BLaER1 (cell line): ENCODE data around the gene SPC24.

Experiments used
- H3K27ac ChIP-seq: shearing (Covaris generic); formaldehyde crosslinking; 2 replicates; pipeline ENCODE4 v1.8.1; 2022
- H3K27me3 ChIP-seq: shearing (Covaris generic); formaldehyde crosslinking; 2 replicates; pipeline ENCODE4 v1.8.1; 2022
- H3K36me3 ChIP-seq: shearing (Covaris generic); formaldehyde crosslinking; 2 replicates; pipeline ENCODE4 v1.8.1; 2022
- H3K4me1 ChIP-seq: shearing (Covaris generic); formaldehyde crosslinking; 2 replicates; pipeline ENCODE4 v1.8.1; 2022
- H3K4me2 ChIP-seq: shearing (Covaris generic); formaldehyde crosslinking; 2 replicates; pipeline ENCODE4 v1.8.1; 2022
- H3K4me3 ChIP-seq: shearing (Covaris generic); formaldehyde crosslinking; 2 replicates; pipeline ENCODE4 v1.8.1; 2022
- H3K9ac ChIP-seq: shearing (Covaris generic); formaldehyde crosslinking; 2 replicates; pipeline ENCODE4 v1.8.1; 2022
- H3K9me3 ChIP-seq: shearing (Covaris generic); formaldehyde crosslinking; 2 replicates; pipeline ENCODE4 v1.8.1; 2022
- H4K20me1 ChIP-seq: shearing (Covaris generic); formaldehyde crosslinking; 2 replicates; pipeline ENCODE4 v1.8.1; 2022
- Cebpa-rat ChIP-seq: shearing (Covaris generic); IDR thresholded peaks from 2 replicates; pipeline ENCODE4 v1.8.1; 2022

Gene SPC24

GRCh38 chr19:11155373-11156120, at the start of gene SPC24:
Gene SPC24, minus strand, starts transcription at chr19:11155782. Its CDS starts 6 bp downstream, at chr19:11155776.
- TF ChIP-seq Cebpa-rat: no peak
- Histone ChIP-seq H3K36me3 (peaks cover 19% of the 10 kb centered on the region), H3K9me3 (peaks cover 4% of the 10 kb centered on the region), H3K9ac (peak within 1 kb of the TSS; percentile 93), H3K27me3 (no peaks in the 10 kb centered on the region), H3K27ac (peak within 1 kb of the TSS; percentile 89), H3K4me3 (peak within 1 kb of the TSS; percentile 92), H4K20me1 (no peaks in the 10 kb centered on the region), H3K4me1 (peaks cover 27% of the 10 kb centered on the region), H3K4me2 (peak within 1 kb of the TSS; percentile 95)

- Histone ChIP-seq H3K36me3 (no peaks in the 10 kb centered on the region), H4K20me1 (peaks cover 34% of the 10 kb centered on the region; the same call in 1 of the 2 replicates), H3K4me1 (peaks cover 40% of the 10 kb centered on the region), H3K9me3 (no peaks in the 10 kb centered on the region), H3K4me2 (peak overlapping the region; percentile 79), H3K4me3 (no peak overlapping the region), H3K27ac (no peak overlapping the region), H3K27me3 (no peaks in the 10 kb centered on the region), H3K9ac (no peak overlapping the region)
- TF ChIP-seq Cebpa-rat: peak; percentile 72; the same call in 1 of the 2 replicates
These were observed 49.4 kb upstream of the SPC24 start for GRCh38 chr19:11204943-11205349.

GRCh38 chr19:11204076-11204602, 48.6 kb upstream of the SPC24 start:
- Histone ChIP-seq H3K4me3 (no peak overlapping the region), H3K9me3 (no peaks in the 10 kb centered on the region), H3K4me2 (peak overlapping the region; percentile 79), H3K9ac (no peak overlapping the region), H3K36me3 (no peaks in the 10 kb centered on the region), H3K27me3 (no peaks in the 10 kb centered on the region), H4K20me1 (peaks cover 34% of the 10 kb centered on the region; the same call in 1 of the 2 replicates), H3K27ac (no peak overlapping the region), H3K4me1 (peaks cover 43% of the 10 kb centered on the region)
- no peak for TF ChIP-seq Cebpa-rat

DNA sequence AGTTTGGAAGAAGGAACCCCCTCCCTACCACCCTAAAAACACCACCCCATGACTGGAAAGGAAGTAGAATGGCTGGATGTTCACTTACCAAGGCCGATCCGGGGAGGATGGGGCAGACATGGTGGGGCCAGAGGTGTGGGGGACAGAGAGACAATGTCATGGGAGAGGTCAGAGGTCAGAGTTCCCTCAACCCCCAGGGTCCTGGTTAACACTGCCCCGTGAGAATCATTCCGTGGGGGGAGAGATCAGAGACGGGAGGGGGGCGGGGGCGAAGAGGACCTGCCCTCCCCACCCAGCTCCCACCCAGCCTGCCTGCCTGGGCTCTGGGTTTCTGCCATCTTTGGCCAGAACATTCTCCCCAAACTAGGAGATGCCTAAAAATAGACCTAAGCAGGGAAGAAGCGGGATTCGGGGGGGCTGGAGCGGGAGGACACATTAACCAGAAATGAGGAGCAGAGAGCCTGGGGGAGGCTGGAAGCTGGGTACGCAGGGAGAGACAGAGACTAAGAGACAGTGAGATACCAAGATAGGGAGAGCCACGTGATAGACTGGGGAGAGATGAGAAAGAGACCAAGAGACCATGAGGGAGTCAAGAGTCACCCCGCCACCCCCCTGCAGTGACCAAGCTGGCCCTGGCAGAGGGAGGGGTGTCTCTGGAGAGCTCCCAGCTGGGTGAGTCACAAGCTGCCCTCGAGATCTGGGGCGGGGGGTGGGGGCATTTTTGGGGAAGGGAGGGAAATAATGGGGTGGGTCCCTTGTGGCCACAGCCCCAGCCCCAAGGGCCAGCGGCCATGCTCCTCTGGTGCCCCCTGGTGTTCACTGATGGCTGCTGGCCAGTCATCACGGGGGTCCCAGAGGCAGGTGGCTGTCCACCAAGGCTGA, 47.9 kb upstream of the SPC24 start:
- H3K9ac ChIP-seq: no peak overlapping the region
- H3K4me3 ChIP-seq: no peak overlapping the region
- H3K9me3 ChIP-seq: no peaks in the 10 kb centered on the region
- no peak overlapping the region for H3K27ac ChIP-seq
- no peak for TF ChIP-seq Cebpa-rat
- peaks cover 47% of the 10 kb centered on the region for H3K4me1 ChIP-seq
- H3K36me3 ChIP-seq: no peaks in the 10 kb centered on the region
- peaks cover 27% of the 10 kb centered on the region; the same call in 1 of the 2 replicates for H4K20me1 ChIP-seq
- peak overlapping the region; percentile 79 for H3K4me2 ChIP-seq
- no peaks in the 10 kb centered on the region for H3K27me3 ChIP-seq

DNA sequence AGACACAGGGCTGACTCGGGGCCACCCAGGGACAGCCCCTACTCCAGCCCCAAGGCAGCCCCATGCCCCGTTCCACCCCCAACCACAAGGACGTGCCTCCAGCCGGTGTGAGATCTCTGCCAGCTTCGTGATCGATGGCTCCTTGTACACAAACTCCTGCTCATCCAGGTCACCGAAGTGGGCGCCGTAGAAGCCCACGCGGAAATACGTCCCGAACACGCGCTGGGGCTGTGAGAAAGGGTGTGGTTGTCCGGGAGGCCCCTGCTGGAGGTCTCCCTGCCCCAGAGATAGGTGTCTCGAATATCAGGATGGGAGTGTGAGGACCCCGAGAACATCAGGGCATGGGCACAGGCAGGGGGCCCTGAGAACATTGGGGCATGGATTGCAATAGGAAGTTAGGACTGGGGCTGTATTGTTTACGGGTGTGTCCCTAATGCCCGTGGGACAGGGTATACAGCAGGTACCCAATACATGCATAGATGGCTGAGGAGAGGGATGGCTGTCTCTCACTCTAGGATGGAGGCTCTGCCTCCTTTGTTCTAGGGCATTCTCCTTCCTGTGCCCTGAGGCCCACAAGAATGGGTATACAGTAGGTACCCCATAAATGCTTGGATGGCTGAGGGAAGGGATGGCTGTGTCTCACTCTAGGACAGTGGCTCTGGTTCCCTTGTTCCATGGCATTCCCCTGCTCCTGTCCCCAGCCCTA, 47.1 kb upstream of the SPC24 start:
- Histone ChIP-seq H3K4me2 (peak overlapping the region; percentile 79; the same call in 1 of the 2 replicates), H3K27ac (no peak overlapping the region), H3K36me3 (no peaks in the 10 kb centered on the region), H3K4me3 (no peak overlapping the region), H4K20me1 (peaks cover 22% of the 10 kb centered on the region; the same call in 1 of the 2 replicates), H3K9me3 (no peaks in the 10 kb centered on the region), H3K9ac (no peak overlapping the region), H3K27me3 (no peaks in the 10 kb centered on the region), H3K4me1 (peaks cover 54% of the 10 kb centered on the region)
- no peak for TF ChIP-seq Cebpa-rat

DNA sequence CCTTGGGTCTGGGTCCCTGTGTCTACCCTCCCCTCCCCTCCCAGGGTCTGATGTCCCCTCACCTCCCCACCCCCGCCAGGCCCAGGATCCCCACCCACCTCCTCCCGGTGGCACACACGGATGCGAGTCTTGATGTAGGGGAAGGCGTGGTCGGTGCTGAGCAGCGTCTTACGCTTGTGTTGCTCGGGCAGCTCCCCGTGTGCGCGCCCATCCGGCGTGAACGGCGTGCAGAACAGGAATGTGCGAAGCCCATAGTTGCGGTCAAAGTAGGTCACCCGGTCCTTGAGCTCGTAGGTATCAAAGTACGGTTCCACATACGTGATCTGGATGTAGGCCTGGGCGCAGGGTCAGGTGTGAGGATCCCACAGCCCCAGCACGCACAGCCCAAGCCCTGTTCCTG, 46.2 kb upstream of the SPC24 start:
- Histone ChIP-seq H3K9me3 (no peaks in the 10 kb centered on the region), H3K9ac (no peak overlapping the region), H3K4me1 (peaks cover 54% of the 10 kb centered on the region), H3K27me3 (no peaks in the 10 kb centered on the region), H4K20me1 (peaks cover 14% of the 10 kb centered on the region; the same call in 1 of the 2 replicates), H3K36me3 (no peaks in the 10 kb centered on the region), H3K4me3 (no peak overlapping the region), H3K27ac (no peak overlapping the region), H3K4me2 (no peak overlapping the region)
- TF ChIP-seq Cebpa-rat: no peak

- H3K27ac ChIP-seq: no peak overlapping the region
- H3K4me3 ChIP-seq: no peak overlapping the region
- no peaks in the 10 kb centered on the region for H3K36me3 ChIP-seq
- H3K4me2 ChIP-seq: no peak overlapping the region
- H3K4me1 ChIP-seq: peaks cover 56% of the 10 kb centered on the region
- H4K20me1 ChIP-seq: peaks cover 6% of the 10 kb centered on the region; the same call in 1 of the 2 replicates
- TF ChIP-seq Cebpa-rat: no peak
- H3K9ac ChIP-seq: no peak overlapping the region
- H3K9me3 ChIP-seq: no peaks in the 10 kb centered on the region
- no peaks in the 10 kb centered on the region for H3K27me3 ChIP-seq
These were observed 45.3 kb upstream of the SPC24 start for GRCh38 chr19:11200931-11201330.

DNA sequence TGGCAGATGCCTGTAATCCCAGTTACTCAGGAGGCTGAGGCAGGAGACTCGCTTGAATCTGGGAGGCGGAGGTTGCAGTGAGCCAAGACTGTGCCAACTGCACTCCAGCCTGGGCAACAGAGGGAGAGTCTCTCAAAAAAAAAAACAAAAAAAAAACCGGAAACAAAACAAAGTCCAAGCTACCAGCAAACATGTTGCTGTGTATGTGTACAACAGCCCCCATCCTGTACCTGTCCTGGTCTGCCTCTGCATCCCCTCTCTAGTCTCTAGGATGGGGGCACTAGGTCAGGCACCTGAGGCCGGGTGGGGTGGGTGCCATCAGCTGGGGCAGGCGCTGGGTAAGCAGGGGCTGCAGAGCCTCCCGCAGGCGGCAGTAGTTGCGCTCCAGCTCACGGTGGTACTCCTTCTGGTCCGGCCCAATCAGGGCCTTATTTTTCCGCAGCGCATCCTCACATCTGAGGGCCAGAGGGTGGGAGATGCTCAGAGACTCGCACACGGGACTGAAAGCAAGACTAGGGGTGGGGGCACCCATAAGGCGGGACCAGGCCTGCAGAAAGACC, 44.5 kb upstream of the SPC24 start:
- peaks cover 56% of the 10 kb centered on the region for H3K4me1 ChIP-seq
- no peak for TF ChIP-seq Cebpa-rat
- H3K36me3 ChIP-seq: no peaks in the 10 kb centered on the region
- H3K9ac ChIP-seq: no peak overlapping the region
- H4K20me1 ChIP-seq: peaks cover 5% of the 10 kb centered on the region; the same call in 1 of the 2 replicates
- H3K4me3 ChIP-seq: no peak overlapping the region
- no peak overlapping the region for H3K4me2 ChIP-seq
- H3K27ac ChIP-seq: no peak overlapping the region
- H3K27me3 ChIP-seq: no peaks in the 10 kb centered on the region
- H3K9me3 ChIP-seq: no peaks in the 10 kb centered on the region

GRCh38 chr19:11199517-11199916, 43.9 kb upstream of the SPC24 start:
- no peak overlapping the region for H3K9ac ChIP-seq
- H3K9me3 ChIP-seq: no peaks in the 10 kb centered on the region
- H3K4me3 ChIP-seq: no peak overlapping the region
- no peaks in the 10 kb centered on the region for H3K36me3 ChIP-seq
- no peaks in the 10 kb centered on the region for H3K27me3 ChIP-seq
- no peak for TF ChIP-seq Cebpa-rat
- H3K4me2 ChIP-seq: no peak overlapping the region
- peaks cover 3% of the 10 kb centered on the region; the same call in 1 of the 2 replicates for H4K20me1 ChIP-seq
- H3K27ac ChIP-seq: no peak overlapping the region
- H3K4me1 ChIP-seq: peaks cover 56% of the 10 kb centered on the region
